ENCODE results near the gene TP53TG5. TPM values are rescaled to one million over a fixed set of nuclear protein-coding genes. Genes with fewer than 3 reads are reported as not detected.
A peak's percentile ranks its signal among the peaks of the same experiment; 100 is the strongest.

TP53TG5 gene
- total RNA-seq, 4 donors from 2014 or later: 1.9 TPM; not detected in 3

- DNase-seq: no peak
- Histone ChIP-seq H3K4me3 (no peak overlapping the region), H3K36me3 (no peaks in the 10 kb centered on the region), H3K27ac (no peak overlapping the region), H3K4me1 (peaks cover 0 to 4% of the 10 kb centered on the region in 2 donors), H3K27me3 (no peaks in the 10 kb centered on the region), H3K9me3 (no peaks in the 10 kb centered on the region)
- no peak for TF ChIP-seq CTCF (IDR thresholded peaks at IDR 0.05)
- TF ChIP-seq POLR2A (IDR thresholded peaks at IDR 0.05): no peak
- intact Hi-C loops (cut with DNase I; ENCODE audit: low total_unique reads): no loop called here
These were observed 27.9 kb downstream of the TP53TG5 start for GRCh38 chr20:45350217-45350616.

- intact Hi-C loops (cut with DNase I; ENCODE audit: low total_unique reads): no loop called here
- Histone ChIP-seq H3K27me3 (no peaks in the 10 kb centered on the region), H3K27ac (peak within 1 kb of the TSS; percentile 91 to 97), H3K4me1 (peaks cover 0 to 16% of the 10 kb centered on the region in 2 donors), H3K36me3 (no peaks in the 10 kb centered on the region), H3K4me3 (peak within 1 kb of the TSS; percentile 78), H3K9me3 (no peaks in the 10 kb centered on the region)
- peak; percentile 73 to 76 for DNase-seq
- TF ChIP-seq POLR2A (IDR thresholded peaks at IDR 0.05) (peak in 1 of 2 donors; percentile 93), CTCF (IDR thresholded peaks at IDR 0.05) (peak in 1 of 4 experiments; percentile 5)
These were observed 30.0 kb downstream of the TP53TG5 start, which contains the start of gene SDC4 for GRCh38 chr20:45347936-45348778. SDC4 (minus strand) TSS chr20:45348424; CDS start chr20:45348384, 40 bp downstream.

- no peaks in the 10 kb centered on the region for H3K36me3 ChIP-seq
- H3K4me3 ChIP-seq: peak overlapping the region; percentile 78
- TF ChIP-seq POLR2A (IDR thresholded peaks at IDR 0.05) (no peak), CTCF (IDR thresholded peaks at IDR 0.05) (no peak)
- peaks cover 0 to 16% of the 10 kb centered on the region in 2 donors for H3K4me1 ChIP-seq
- no peaks in the 10 kb centered on the region for H3K9me3 ChIP-seq
- peak overlapping the region; percentile 91 to 97 for H3K27ac ChIP-seq
- DNase-seq: no peak
- intact Hi-C loops (cut with DNase I; ENCODE audit: low total_unique reads): no loop called here
- no peaks in the 10 kb centered on the region for H3K27me3 ChIP-seq
These were observed 30.7 kb downstream of the TP53TG5 start for GRCh38 chr20:45347297-45347935.

GRCh38 chr20:45346851-45347250, 31.3 kb downstream of the TP53TG5 start:
- no peak for DNase-seq
- peak overlapping the region; percentile 78 for H3K4me3 ChIP-seq
- no peaks in the 10 kb centered on the region for H3K36me3 ChIP-seq
- peaks cover 0 to 19% of the 10 kb centered on the region in 2 donors for H3K4me1 ChIP-seq
- no peaks in the 10 kb centered on the region for H3K9me3 ChIP-seq
- intact Hi-C loops (cut with DNase I; ENCODE audit: low total_unique reads): no loop called here
- H3K27me3 ChIP-seq: no peaks in the 10 kb centered on the region
- H3K27ac ChIP-seq: peak overlapping the region; percentile 91 to 97
- TF ChIP-seq POLR2A (IDR thresholded peaks at IDR 0.05) (no peak), CTCF (IDR thresholded peaks at IDR 0.05) (no peak)

GRCh38 chr20:45346291-45346718, 31.8 kb downstream of the TP53TG5 start:
- TF ChIP-seq POLR2A (IDR thresholded peaks at IDR 0.05): no peak
- Histone ChIP-seq H3K9me3 (no peaks in the 10 kb centered on the region), H3K27me3 (no peaks in the 10 kb centered on the region), H3K36me3 (no peaks in the 10 kb centered on the region), H3K27ac (peak overlapping the region; percentile 91 to 97), H3K4me3 (peak overlapping the region; percentile 78), H3K4me1 (peaks cover 3 to 22% of the 10 kb centered on the region in 2 donors)
- DNase-seq: no peak
- intact Hi-C loops (cut with DNase I; ENCODE audit: low total_unique reads): no loop called here

Measured in uterus (tissue), 4 donors.